ENCODE measurements around the gene STYXL1. TPM values are rescaled to one million over a fixed set of nuclear protein-coding genes. Genes with fewer than 3 reads are reported as not detected.
A peak's percentile ranks its signal among the peaks of the same experiment; 100 is the strongest.

Gene STYXL1
- total RNA-seq, 2 donors from 2014 or later: 20.8 to 24.7 TPM

- WGBS, 2 donors: 36 to 46% methylated on average over 7 to 11 of the region's 11 CpGs
- H3K27ac ChIP-seq: peak overlapping the region; percentile 55 to 85 (median 75)
- peaks cover 46% of the 10 kb centered on the region for H3K4me1 ChIP-seq
- intact Hi-C loops (cut with DNase I): no loop called here
- no peaks in the 10 kb centered on the region for H3K9me3 ChIP-seq
- peaks cover 0 to 22% of the 10 kb centered on the region in 2 donors for H3K36me3 ChIP-seq (replicated peaks in 1 of 2; ENCODE audit: insufficient read depth in 1 of 2, low read depth in 2 of 2)
- DNase-seq (peak; percentile 68 to 86 (median 77)), ATAC-seq (peak; percentile 81)
- H3K27me3 ChIP-seq: no peaks in the 10 kb centered on the region
- no peak overlapping the region for H3K4me3 ChIP-seq
- peak in 1 of 3 donors; percentile 4 for TF ChIP-seq POLR2A (IDR thresholded peaks at IDR 0.05)
- TF ChIP-seq, protein P1, sequence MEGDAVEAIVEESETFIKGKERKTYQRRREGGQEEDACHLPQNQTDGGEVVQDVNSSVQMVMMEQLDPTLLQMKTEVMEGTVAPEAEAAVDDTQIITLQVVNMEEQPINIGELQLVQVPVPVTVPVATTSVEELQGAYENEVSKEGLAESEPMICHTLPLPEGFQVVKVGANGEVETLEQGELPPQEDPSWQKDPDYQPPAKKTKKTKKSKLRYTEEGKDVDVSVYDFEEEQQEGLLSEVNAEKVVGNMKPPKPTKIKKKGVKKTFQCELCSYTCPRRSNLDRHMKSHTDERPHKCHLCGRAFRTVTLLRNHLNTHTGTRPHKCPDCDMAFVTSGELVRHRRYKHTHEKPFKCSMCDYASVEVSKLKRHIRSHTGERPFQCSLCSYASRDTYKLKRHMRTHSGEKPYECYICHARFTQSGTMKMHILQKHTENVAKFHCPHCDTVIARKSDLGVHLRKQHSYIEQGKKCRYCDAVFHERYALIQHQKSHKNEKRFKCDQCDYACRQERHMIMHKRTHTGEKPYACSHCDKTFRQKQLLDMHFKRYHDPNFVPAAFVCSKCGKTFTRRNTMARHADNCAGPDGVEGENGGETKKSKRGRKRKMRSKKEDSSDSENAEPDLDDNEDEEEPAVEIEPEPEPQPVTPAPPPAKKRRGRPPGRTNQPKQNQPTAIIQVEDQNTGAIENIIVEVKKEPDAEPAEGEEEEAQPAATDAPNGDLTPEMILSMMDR (IDR thresholded peaks at IDR 0.05): no peak
Observed at GRCh38 chr7:76057813-76058145, 10.0 kb upstream of the STYXL1 start.

DNA sequence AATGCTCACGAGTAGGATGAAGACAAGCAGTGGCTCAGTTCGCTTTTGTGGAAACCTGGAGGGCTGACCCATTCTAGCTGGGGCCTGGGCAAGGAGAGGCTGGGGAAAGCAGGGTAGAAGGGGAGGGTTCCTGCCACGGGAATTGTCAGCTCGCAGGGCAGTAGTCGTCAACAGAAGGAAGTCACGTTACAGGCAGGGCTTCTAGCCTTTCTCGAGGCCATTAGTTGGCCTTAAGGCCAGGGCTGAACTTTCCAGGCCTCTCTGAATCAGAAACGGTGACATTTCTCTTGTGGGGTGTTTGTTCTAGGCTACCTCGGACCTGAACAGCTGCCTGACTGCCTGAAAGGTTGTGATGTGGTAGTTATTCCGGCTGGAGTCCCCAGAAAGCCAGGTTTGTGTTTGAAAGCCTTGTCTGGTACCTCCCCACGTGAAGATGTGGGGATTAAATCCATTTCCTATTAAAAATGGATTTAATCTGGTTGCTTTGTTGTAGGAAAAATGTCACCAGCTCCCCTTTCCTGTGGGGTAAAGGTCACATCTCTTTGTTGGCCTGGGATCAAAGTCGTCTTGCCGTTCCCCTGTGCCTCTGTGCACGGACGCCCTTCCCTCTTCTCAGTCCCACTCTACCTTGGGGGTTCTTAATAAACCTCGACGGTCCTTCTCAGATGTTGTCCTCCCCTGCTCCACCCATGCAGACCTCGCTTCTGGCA, 9.5 kb upstream of the STYXL1 start:
- Histone ChIP-seq H3K27ac (peak overlapping the region; percentile 55 to 85 (median 75)), H3K4me1 (peaks cover 46% of the 10 kb centered on the region), H3K36me3 (replicated peaks in 1 of 2; ENCODE audit: insufficient read depth in 1 of 2, low read depth in 2 of 2) (peaks cover 0 to 22% of the 10 kb centered on the region in 2 donors)

GRCh38 chr7:76056241-76056640, 8.4 kb upstream of the STYXL1 start:
- no peaks in the 10 kb centered on the region for H3K27me3 ChIP-seq

More for the DNA sequence above, 9.5 kb upstream of the STYXL1 start:
- no peaks in the 10 kb centered on the region for H3K9me3 ChIP-seq
- TF ChIP-seq, protein P1 (IDR thresholded peaks at IDR 0.05): no peak
- TF ChIP-seq POLR2A (IDR thresholded peaks at IDR 0.05): peak in 2 of 3 donors; percentile 7 to 22
- no peak overlapping the region for H3K4me3 ChIP-seq
- intact Hi-C loops (cut with DNase I): no loop called here
- peak; percentile 53 for ATAC-seq
- peak in 3 of 4 donors; percentile 20 to 26 (median 23) for DNase-seq
- no peaks in the 10 kb centered on the region for H3K27me3 ChIP-seq
- WGBS, 2 donors: 35 to 61% methylated on average over 15 to 18 of the region's 18 CpGs

DNA sequence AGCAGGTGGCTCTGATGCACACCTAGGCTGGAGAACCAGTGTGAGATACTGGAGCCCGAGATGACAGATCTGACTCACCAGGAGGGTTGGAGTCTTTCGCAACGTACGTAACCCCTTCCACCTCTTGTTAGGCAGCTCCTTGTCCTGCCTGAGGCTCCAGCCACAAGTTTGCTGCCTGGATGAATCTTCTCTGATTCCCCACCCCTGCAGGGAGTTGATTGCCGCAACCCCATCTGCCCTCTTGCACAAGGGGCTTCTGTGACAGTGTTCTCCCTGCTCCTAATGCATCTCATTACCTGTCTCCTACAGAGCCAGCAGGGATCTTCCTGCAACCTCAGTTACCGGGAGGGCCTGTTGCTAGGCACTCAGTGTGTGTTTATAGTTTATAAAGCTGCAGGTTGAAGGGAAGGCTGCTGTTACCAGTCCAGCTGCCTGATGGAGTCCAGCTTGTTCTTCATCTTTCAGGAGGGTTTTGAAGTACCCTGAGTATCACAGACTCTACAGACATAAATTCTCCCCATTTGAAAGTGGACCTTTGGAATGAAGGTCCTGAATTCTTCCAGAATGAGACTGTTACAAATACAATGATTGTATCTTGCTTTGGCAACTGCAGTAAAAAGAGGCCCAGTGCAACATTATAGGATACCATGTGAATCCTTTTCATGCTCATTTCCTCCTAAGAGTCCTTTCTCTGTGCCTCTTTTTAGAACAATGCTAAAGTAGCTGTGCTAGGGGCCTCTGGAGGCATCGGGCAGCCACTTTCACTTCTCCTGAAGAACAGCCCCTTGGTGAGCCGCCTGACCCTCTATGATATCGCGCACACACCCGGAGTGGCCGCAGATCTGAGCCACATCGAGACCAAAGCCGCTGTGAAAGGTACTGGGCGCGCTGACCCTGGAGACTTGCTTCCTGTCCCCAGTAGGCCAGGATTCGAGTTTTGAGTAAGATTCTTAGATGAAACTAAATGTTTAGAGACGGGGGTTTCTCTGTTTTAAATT, 6.6 kb upstream of the STYXL1 start:
- peaks cover 69% of the 10 kb centered on the region for H3K4me1 ChIP-seq
- intact Hi-C loops (cut with DNase I): no loop called here
- no peak overlapping the region for H3K4me3 ChIP-seq
- 80 to 91% methylated on average over 16 to 18 of the region's 18 CpGs for WGBS, 2 donors
- peaks cover 0 to 9% of the 10 kb centered on the region in 2 donors for H3K36me3 ChIP-seq (replicated peaks in 1 of 2; ENCODE audit: insufficient read depth in 1 of 2, low read depth in 2 of 2)
- DNase-seq (peak in 3 of 4 donors; percentile 25 to 55 (median 29)), ATAC-seq (no peak)
- H3K27me3 ChIP-seq: no peaks in the 10 kb centered on the region
- H3K9me3 ChIP-seq: no peaks in the 10 kb centered on the region
- H3K27ac ChIP-seq: peak overlapping the region in 2 of 4 donors; percentile 20 to 85
- TF ChIP-seq, protein P1 (IDR thresholded peaks at IDR 0.05): no peak
- peak in 1 of 3 donors; percentile 28 for TF ChIP-seq POLR2A (IDR thresholded peaks at IDR 0.05)

More at GRCh38 chr7:76056241-76056640, 8.4 kb upstream of the STYXL1 start:
- H3K27ac ChIP-seq: peak overlapping the region; percentile 22 to 85 (median 75)
- no peaks in the 10 kb centered on the region for H3K9me3 ChIP-seq
- DNase-seq: no peak
- peaks cover 55% of the 10 kb centered on the region for H3K4me1 ChIP-seq
- WGBS, 2 donors: 44 to 46% methylated on average over 7 of the region's 7 CpGs
- TF ChIP-seq POLR2A (IDR thresholded peaks at IDR 0.05): no peak
- TF ChIP-seq, protein P1 (IDR thresholded peaks at IDR 0.05): no peak
- ATAC-seq: no peak
- intact Hi-C loops (cut with DNase I): no loop called here
- H3K36me3 ChIP-seq (replicated peaks in 1 of 2; ENCODE audit: insufficient read depth in 1 of 2, low read depth in 2 of 2): peaks cover 0 to 18% of the 10 kb centered on the region in 2 donors
- no peak overlapping the region for H3K4me3 ChIP-seq

All from body of pancreas (tissue), 4 donors.